Limb (tissue), 2 donors: ENCODE results near the gene PTPRA.
A peak's percentile ranks its signal among the peaks of the same experiment; 100 is the strongest.

Experiments
- DNase-seq, 2 donors: peaks; one replicate each; pipeline ENCODE4 v3.0.0-alpha.2; 2016; ENCODE audit errors: extremely low spot score in 2 of 2

The PTPRA gene

DNA sequence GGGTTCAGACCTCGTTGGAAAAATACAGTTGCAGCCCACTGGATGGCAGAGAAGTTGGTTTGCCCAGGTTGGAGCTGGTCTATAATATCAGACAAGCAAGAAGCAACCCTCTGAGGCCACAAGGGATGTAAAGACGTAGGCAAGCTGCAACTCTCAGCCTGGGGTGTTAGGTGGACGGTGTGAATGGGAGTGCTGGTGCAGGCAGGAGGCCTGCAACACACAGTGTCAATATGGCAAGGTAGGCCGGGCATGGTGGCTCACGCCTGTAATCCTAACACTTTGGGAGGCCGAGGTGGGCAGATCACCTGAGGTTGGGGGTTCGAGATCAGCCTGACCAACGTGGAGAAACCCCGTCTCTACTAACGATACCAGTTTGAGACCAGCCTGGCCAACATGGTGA lies 22.2 kb upstream of the PTPRA start:
- DNase-seq = no peak

GRCh38 chr20:2858591-2858990 lies 14.7 kb upstream of the PTPRA start:
- DNase-seq = no peak

DNA sequence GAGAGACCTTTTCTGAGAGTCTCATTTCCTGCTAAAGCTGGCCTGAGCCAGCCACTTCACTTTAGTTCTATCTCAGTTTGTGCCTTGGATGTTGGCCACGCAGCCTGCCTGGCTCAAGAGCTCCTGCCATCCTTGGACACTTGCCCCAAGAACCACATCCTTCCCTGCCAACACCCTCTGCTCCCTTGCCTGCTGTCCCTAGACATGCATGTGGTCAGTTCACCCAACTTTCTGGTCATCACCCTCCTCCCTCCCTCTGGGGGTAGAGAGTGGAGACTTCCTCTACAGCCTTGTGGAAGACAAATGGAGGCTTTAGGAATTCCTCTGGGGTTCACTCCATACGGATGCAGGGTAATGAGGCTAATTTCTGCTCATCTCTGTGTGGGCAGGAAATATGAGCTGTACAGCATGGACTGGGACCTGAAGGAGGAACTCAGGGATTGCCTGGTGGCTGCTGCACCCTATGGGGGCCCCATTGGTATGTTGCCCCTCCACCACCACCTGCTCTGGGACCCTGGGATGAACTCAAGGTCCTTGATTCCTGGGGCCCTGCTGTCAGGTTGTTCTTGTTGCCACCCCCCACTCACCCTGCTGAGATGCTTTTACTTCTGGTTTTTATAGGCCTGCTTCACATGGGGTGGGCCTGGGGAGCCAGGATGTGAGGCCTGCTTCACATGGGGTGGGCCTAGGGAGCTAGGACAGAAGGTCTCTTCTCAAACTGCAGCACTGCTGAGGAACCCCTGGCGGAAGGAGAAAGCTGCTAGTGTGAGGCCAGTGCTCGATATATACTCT lies 13.8 kb upstream of the PTPRA start:
- DNase-seq = no peak

- no peak for DNase-seq
Observed at GRCh38 chr20:2864626-2865025, 8.7 kb upstream of the PTPRA start.

GRCh38 chr20:2865101-2865500 lies 8.2 kb upstream of the PTPRA start:
- DNase-seq = no peak

GRCh38 chr20:2865630-2866029 lies 7.7 kb upstream of the PTPRA start:
- no peak for DNase-seq

- DNase-seq = no peak
Observed at GRCh38 chr20:2866236-2866635, 7.0 kb upstream of the PTPRA start.

GRCh38 chr20:2867081-2867864 lies 6.0 kb upstream of the PTPRA start:
- DNase-seq = no peak

GRCh38 chr20:2869381-2869780 lies 3.9 kb upstream of the PTPRA start:
- DNase-seq = no peak

DNA sequence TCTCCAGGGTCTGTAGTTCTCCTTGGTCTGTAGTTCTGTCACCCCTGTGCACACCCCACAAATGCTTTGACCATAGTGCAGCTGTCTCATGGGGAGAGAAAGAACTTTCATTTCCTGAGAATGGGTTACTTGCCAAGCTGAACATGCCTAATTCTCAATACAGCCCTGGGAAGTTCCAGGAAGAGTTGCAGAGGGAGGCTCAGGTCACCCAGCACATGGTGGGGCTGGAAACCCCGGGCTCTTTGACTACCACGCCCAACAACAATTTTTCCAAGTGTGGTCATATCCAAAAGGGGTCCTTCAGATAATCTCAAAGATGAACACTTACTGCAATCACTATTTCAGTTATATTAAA lies 2.2 kb upstream of the PTPRA start:
- DNase-seq = peak in 1 of 2 donors; percentile 34

- no peak for DNase-seq
Observed at GRCh38 chr20:2871661-2872458, 1.4 kb upstream of the PTPRA start.

- peak in 1 of 2 donors; percentile 74 for DNase-seq
Observed at GRCh38 chr20:2872459-2873009, 747 bp upstream of the PTPRA start.

DNA sequence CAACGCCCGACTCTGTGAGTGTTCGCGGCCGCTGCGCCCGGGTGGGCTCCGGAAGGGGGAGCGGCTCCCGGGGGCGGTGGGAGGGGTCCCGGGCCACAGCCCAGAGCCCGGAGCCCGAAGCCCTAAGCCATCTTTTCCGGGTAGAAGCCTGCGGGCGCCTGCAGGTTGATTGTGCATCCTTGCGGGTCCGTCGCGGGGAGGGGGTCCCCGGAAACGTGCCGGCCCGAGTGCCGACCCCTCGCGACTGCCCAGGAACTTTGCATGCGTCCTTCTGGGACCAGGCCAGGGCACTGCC lies 413 bp downstream of the PTPRA start:
- peak; percentile 36 to 85 for DNase-seq

DNA sequence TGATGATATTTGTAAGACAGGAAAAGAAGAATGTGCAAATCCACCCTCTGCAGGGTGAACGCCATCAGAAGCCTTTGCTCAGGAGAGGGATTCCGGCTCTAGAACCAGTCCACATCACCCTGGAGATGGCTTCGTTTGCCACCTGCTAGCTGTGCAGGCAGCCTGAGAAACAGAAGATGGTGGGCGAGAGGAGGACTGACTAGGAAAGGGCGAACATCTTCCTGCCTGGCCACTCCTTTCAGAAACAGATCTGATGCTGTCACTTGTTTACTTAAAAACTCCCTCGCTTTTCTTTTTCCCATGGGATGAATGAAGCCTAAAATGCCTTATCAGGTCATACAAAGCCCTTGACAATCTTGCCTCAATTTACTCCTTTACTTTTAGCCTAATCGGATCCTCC lies 1.2 kb downstream of the PTPRA start:
- DNase-seq = no peak

DNA sequence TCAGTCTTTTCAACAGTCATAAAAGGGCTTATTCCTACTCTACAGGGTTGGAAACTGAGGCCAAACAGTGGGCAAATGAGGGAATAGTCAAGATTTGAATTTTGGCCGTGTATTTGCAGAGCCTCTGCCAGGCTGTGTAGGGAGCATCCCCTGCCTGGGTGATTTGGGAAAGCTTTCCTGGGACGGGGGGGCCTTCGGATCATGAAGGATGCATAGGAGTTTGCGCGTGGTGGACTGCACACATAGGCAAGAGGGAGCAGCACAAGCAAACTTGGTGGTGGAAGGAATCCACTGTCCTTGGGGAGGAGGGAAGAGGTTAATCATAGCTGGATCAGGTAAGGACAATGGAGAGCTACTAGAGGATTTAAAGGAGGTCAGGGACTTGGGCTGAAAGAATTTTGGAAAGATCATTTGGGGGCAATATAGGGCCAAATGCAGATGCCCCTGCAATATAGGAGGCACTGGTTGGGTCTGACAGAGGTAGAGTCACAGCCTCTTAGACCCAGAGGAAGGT lies 2.5 kb downstream of the PTPRA start:
- no peak for DNase-seq

DNA sequence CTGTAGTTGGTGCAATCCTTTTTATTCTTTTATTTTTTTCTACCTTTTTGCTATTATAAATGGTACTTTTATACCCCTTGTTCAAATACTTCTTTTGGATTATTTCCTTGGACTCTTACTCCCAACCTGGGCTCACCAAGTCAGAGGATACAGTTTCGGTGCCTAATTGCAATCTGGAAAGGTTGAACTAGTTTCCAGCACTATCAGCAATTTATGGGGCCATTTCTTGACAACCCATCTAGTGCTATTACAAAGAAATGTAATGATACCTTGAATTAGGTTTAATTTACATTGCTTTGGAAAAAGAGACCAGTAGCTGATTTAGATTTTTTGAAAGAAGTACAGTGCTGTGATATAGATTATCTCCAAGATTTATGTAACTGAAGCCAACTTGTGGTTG lies 5.2 kb downstream of the PTPRA start:
- no peak for DNase-seq

DNA sequence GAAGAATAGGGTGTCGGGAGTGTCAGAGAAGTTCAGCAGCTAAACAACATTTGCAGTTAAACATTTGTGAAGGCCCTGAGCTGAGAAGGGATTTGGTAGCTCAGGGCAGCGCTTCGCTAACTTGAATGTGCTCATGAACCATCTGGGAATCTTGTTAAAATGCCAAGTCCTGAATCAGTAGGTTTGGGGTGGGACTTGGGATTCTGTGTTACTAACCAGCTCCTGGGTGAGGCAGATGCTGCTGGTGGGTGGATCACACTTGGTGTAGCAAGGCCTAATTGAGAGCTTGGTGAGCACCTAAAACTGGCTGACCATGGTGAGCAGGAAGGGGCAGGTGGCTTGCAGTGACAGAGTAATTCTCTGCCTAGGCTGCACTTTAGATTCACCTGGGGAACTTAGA lies 5.9 kb downstream of the PTPRA start:
- no peak for DNase-seq

- DNase-seq = no peak
Observed at GRCh38 chr20:2880650-2881049, 7.4 kb downstream of the PTPRA start.

- no peak for DNase-seq
Observed at GRCh38 chr20:2883726-2884637, 10.7 kb downstream of the PTPRA start.

DNA sequence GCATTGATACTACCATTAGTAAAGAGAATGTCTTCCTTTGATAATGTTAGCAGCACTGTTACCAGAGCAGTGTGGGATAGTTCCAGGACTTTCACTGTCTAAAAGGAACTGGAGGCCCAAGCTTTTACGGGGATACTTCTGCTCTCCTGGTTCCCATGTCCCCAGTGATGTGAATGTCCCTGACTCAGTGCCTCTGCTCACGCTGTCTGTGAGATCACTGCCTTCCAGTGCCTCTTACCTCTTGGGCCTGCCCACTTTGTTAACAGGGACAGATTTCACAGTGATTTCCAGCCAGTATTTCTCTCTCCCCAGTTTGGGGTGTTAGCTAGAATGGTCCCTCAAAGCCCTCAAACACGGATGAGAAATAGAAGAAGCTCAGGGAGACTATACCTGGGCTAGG lies 14.4 kb downstream of the PTPRA start:
- DNase-seq = no peak
